ENCODE measurements around the gene PLEKHD1.

PLEKHD1 gene

DNA sequence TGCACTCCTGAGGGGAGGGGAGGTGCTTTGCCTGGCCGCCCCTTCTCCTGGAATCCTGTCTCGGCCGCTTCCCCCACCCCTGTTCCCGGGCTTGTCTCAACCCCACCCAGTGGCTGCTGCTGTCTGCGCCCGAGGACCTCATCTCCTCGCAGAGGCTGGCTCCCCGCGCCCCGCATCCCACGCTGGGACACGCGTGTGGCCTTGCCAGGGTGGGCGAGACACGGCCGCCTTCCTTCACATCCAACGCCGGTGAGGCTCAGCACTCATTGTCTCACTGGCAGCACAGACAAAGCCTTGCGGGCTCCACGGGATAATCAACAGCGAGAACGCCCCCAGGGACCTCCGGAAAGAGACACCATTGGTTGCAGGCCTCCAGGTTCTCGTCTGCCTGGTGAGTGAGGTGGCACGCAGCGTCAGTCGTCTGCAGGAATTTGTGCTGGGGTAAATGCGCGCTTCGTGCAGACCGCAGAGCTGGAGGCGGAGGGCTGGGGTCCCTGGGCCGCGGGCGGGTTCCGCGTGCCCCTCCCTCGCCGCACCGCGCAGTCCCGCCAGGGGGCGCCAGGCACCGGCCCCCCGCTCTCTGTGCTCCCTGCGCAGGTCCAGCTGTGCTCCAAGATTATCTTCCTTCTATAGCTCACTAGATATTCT lies 63.3 kb downstream of the PLEKHD1 start:
- DNase-seq (ENCODE audit: low read depth in 2 of 2), result no peak

- DNase-seq (ENCODE audit: low read depth in 2 of 2), result no peak
Measured at GRCh38 chr14:69548566-69548965, 64.0 kb downstream of the PLEKHD1 start.

- DNase-seq (ENCODE audit: low read depth in 2 of 2), result no peak
Measured at GRCh38 chr14:69551511-69551910, 67.0 kb downstream of the PLEKHD1 start.

GRCh38 chr14:69553252-69553651 lies 68.7 kb downstream of the PLEKHD1 start:
- no peak for DNase-seq (ENCODE audit: low read depth in 2 of 2)

DNA sequence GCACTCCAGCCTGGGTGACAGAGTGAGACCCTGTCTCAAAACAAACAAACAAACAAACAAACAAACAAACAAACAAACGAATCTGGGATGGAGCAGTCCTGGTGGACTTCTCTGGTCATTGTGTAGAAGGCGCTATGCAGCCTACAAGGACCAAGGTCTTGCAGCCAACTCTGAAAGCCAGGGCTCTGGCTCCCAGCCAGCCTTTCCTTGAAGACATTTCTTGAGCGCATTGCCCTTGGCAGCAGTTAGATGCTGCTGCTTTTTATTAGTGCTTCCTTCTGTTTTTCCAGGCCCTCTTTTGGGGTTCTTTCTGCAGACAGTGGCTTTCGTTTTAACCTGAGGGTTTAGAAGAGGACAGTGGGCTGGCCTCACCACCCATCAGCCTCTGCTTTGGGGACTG lies 70.0 kb downstream of the PLEKHD1 start:
- DNase-seq (ENCODE audit: low read depth in 2 of 2), result no peak

GRCh38 chr14:69558774-69559173 lies 74.2 kb downstream of the PLEKHD1 start:
- DNase-seq (ENCODE audit: low read depth in 2 of 2), result no peak

- DNase-seq (ENCODE audit: low read depth in 2 of 2), result no peak
Measured at GRCh38 chr14:69559581-69560011, 75.1 kb downstream of the PLEKHD1 start.

DNA sequence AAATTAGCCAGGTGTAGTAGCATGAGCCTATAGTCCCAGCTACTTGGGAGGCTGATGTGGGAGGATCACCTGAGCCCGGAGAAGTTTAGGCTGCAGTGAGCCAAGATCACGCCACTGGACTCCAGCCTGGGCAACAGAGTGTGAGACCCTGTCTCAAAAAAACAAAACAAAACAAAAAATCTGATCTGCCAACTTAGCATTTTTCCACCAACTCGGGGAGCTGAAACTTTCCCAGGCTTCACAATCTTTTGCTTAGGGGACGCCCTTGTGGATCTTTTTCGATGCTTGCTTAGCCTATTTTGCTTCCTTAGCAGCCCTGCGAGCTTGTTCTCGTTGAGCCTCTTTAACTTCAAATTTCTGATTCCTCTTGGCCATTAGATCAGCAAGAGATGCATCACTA lies 76.3 kb downstream of the PLEKHD1 start:
- no peak for DNase-seq (ENCODE audit: low read depth in 2 of 2)

GRCh38 chr14:69561893-69562292 lies 77.4 kb downstream of the PLEKHD1 start:
- no peak for DNase-seq (ENCODE audit: low read depth in 2 of 2)

GRCh38 chr14:69567563-69567962 lies 83.0 kb downstream of the PLEKHD1 start:
- DNase-seq (ENCODE audit: low read depth in 2 of 2), result no peak

DNA sequence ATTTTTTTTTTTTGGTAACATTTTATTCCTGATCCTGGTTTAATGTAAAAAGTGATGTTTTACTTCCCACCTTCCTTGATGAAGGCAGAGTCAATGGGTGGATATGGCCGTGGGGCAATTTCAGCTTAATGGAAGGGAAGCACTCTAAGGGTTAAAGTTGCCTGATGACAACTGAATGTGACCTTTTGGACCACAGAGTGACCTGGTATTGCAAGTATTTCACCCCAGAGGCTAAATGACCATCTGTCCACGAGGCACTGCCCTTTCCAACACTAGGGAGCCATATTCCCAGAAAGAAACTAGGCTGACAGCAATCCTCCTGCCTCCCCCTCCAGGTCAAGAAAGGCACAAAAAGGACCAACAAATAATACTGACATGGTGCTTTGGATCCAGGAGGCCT lies 85.3 kb downstream of the PLEKHD1 start:
- DNase-seq (ENCODE audit: low read depth in 2 of 2), result no peak

GRCh38 chr14:69570836-69571330 lies 86.4 kb downstream of the PLEKHD1 start:
- DNase-seq (ENCODE audit: low read depth in 2 of 2), result no peak

DNA sequence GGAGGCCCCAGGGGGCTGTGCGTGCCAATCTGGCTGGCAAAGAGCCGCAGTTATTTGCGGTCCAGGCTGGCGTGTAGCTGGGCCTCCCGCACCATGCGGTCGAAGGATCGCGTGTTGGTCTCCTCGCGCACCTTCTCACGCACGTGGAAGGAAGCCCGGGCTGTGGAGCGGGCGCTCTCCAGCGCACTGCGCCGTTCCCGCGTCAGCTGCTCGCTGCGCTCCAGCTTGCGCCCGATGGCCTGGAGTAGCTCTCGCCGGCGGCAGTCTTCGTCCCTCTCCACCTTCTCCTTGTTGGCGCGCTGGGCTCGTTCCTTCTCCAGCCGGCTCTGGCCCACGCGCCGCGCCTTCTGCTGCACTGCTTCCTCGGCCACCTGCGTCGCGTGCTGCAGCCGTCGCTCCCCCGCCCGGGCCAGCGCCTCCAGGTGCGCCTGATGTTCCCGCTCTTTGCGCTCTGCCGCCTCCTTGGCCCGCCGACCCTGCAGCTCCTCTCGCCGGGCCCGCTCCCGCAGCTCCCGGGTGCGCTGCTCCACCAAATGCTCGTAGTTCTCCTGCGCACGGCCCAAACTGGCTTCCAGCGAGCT lies 87.0 kb downstream of the PLEKHD1 start:
- DNase-seq (ENCODE audit: low read depth in 2 of 2), result no peak

DNA sequence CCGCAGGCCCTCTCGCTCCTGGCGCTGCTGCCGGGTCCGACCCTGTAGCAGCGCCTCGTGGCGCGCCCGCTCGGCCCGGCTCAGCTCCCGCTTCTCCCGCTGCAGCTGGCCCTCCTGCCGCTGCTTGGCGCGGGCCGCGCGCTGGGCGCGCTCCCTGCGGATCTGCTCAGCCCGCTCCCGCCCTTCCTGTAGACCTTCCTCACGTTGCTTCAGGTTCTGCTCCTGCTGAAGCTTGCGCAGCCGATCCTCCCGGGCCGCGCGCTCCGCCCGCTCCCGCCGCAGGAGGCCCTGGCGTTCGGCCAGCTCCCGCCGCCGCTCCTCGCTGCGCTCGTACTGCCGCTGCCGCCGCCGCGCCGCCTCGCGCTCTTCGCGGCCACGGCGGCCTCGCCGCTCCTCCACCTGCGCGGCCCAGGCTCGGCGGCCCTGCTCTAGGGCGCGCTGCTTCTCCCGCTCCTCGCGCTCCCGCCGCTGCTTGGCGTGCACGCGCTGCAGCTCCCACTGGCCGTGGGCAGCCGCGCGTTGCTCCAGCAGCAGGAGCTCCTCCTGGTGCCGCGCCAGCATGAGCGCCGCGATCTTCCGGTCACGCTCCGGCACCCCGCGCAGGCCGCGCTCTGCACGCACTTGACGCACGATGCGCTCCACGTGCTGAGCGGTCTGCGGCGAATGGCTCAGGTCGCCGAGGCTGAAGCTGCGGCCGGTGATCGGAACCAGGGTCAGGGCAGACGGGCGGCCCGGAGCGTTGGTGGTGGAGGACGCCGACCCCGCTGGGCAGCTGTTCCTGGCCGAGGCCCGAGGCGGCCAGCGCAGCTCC lies 87.7 kb downstream of the PLEKHD1 start:
- DNase-seq (ENCODE audit: low read depth in 2 of 2), result peak in 1 of 2 donors; percentile 11

- DNase-seq (ENCODE audit: low read depth in 2 of 2), result no peak
Measured at GRCh38 chr14:69572841-69573135, 88.3 kb downstream of the PLEKHD1 start.

DNA sequence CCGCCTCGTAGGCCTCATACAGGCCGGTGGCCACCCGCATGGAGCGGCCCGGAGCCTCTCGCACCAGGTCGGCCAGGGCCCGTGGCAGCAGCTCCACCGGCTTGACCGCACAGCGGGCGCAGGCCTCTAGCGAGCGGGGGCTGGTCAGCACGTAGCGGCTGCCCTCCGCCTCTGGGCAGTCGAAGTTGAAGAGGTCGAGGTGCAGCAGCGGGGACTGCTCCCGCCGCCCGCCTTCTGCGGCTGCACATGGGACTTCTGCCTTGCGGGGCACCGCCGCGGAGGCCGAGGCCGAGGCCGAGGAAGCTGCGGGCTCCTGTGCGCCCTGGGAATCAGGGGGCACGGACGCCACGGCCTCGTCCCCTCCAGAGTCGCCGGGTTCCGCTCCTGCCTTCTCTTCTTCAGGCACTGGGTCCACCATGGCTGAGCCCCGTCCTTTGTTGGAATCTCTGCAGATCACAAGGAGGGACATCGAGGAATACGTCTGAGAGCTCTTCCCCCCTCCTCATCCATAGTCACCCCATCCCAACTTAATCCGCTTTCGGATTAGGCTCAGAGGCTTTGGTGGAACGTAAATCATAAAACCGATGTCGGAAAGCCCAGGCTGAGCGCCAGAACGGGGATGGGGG lies 88.8 kb downstream of the PLEKHD1 start:
- no peak for DNase-seq (ENCODE audit: low read depth in 2 of 2)

DNA sequence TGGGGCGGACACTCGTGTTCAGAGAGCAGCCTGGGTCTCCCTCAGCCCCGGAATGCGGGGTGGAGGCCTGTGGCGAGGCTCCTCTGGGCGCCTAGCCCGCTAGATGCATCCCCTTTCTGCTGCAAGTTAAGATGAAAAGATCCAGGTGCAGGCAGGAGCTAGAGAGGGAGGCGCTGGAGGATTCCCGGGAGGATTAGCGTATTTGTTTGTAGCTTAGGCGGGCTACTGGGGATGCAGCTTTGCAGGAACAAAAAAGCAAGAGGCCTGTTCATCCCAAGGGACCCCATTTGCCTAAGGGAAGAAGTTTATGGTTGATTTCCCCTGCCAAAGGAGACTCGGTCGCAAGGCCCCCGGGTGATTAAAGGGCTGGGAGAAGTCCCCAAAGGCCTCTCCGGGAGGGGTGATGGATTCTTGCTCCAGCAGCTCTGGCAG lies 89.3 kb downstream of the PLEKHD1 start:
- DNase-seq (ENCODE audit: low read depth in 2 of 2), result no peak

DNA sequence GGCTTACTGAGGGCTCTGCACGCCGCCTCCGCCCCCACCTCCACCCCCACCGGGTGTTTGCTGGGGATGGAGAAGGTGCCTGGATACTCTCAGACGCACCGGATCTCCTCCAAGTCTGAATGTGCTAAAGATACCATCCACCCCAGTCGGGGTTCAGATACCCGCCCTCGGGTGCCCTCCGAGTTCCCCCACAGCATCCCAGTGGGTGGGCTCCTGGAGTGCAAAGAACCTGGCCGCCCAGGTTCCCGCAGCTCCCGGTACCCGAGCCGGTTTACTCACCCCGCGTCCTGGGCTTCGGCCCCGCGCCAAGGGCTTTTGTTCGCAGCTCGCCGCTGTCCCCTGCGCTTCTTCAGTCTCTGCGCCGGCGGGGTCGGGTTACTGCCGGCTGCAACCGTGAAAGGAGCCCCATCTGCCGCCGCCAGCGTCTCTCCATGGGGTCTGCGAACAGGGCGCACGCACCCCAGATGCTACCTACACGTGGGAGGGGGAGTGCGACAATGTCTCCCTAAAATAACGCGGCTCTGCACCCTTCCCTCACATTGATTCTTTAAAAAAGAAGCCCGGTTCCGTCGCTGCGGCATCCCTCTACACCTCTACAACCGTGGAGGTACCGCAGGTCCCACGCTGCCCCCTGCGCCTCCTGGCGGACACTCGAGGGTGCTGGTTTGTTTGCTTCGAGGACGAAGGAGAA lies 89.9 kb downstream of the PLEKHD1 start, which contains the start of gene CCDC177:
TSS of gene CCDC177 (minus strand) at position 609 of the 691 bp plus-strand sequence. CDS start 1,249 bp downstream, outside the sequence.
- peak; percentile 70 to 74 for DNase-seq (ENCODE audit: low read depth in 2 of 2)

- DNase-seq (ENCODE audit: low read depth in 2 of 2), result no peak
Measured at GRCh38 chr14:69574954-69575295, 90.4 kb downstream of the PLEKHD1 start.

DNA sequence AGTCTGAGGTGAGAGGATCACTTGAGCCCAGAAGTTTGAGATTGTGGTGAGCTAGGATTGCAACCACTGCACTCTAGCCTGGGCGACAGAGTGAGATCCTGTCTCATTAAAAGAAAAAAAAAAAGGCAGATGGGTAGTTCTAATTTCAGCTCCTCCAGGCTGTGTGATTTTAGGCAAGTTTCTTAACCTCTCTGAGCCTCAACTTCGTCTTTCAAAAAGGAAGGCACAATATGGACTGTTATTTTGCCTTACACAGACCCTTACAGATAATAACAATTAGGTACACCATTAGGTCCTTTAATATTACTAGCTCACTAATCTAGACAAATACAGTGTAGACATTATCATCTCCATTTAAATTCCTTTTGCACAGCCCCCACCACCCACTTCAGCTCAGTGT lies 94.9 kb downstream of the PLEKHD1 start:
- DNase-seq (ENCODE audit: low read depth in 2 of 2), result no peak

GRCh38 chr14:69580009-69580577 lies 95.6 kb downstream of the PLEKHD1 start:
- no peak for DNase-seq (ENCODE audit: low read depth in 2 of 2)

Measured in activated CD4-positive, alpha-beta T cell treated with anti-CD3 and anti-CD28 coated beads for 24 hours (primary cell).